Transverse colon (tissue), 4 donors: ENCODE measurements around the gene ZNF264. TPM values are rescaled to one million over a fixed set of nuclear protein-coding genes. Genes with fewer than 3 reads are reported as not detected.

Experiments
- DNase-seq: peaks from one replicate; pipeline ENCODE4 v3.0.0-alpha.2; 2019
- H3K27ac ChIP-seq, 4 donors: fragments of 200-600 bp; sonication (generic); 2 replicates each; pipeline ENCODE4 v1.5.1; 2016 to 2018; ENCODE audit warnings: inconsistent platforms in 4 of 4
- H3K27me3 ChIP-seq: fragments of 200-600 bp; sonication (generic); 2 replicates; pipeline ENCODE4 v1.5.1; 2017; ENCODE audit warnings: inconsistent platforms
- H3K36me3 ChIP-seq, 4 donors: fragments of 200-600 bp; sonication (generic); 2 replicates each; pipeline ENCODE4 v1.5.1; 2017 to 2019; ENCODE audit warnings: inconsistent platforms in 4 of 4
- H3K4me1 ChIP-seq, 4 donors: fragments of 200-600 bp; sonication (generic); 2 replicates each; pipeline ENCODE4 v1.5.1; 2017 to 2020; ENCODE audit warnings: inconsistent platforms in 4 of 4
- H3K4me3 ChIP-seq, 4 donors: fragments of 200-600 bp; sonication (generic); 1 replicate in 1 of 4; 2 replicates in 3 of 4; pipeline versions ENCODE4 v1.5.1 to v1.6.1; 2017 to 2019; ENCODE audit warnings: inconsistent platforms in 4 of 4
- H3K9me3 ChIP-seq, 2 donors: fragments of 200-600 bp; sonication (generic); 2 replicates each; pipeline ENCODE4 v1.5.1; 2017 to 2019; ENCODE audit warnings: inconsistent platforms in 2 of 2
- CTCF ChIP-seq, 5 experiments: fragments of 200-600 bp in 3 of 5; fragments of 450-650 bp in 2 of 5; sonication (generic) in 3 of 5; IDR thresholded peaks; 1 replicate in 2 of 5; 2 replicates in 3 of 5; pipeline ENCODE4 v1.5.1; 2016 to 2017; ENCODE audit warnings: antibody characterized with exemption in 5 of 5, inconsistent platforms in 3 of 5, mild to moderate bottlenecking in 2 of 5, moderate library complexity in 1 of 5
- EP300 ChIP-seq: sonication (generic); formaldehyde crosslinking; IDR thresholded peaks from one replicate; pipeline ENCODE4 v1.6.1; 2017; ENCODE audit warnings: antibody characterized with exemption, low read depth
- POLR2A ChIP-seq: fragments of 450-650 bp; IDR thresholded peaks from one replicate; pipeline ENCODE4 v1.6.1; 2016; ENCODE audit warnings: antibody characterized with exemption, mild to moderate bottlenecking, moderate library complexity
- POLR2AphosphoS5 ChIP-seq, 3 donors: sonication (generic); formaldehyde crosslinking; IDR thresholded peaks; one replicate each; pipeline ENCODE4 v1.6.1; 2016; ENCODE audit warnings: antibody characterized with exemption in 3 of 3
- WGBS, 2 donors: methylation state at CpG; one replicate each; pipeline ENCODE4 v1.1.5; 2018; ENCODE audit warnings: low coverage in 1 of 2; 5-methylcytosine and 5-hydroxymethylcytosine counted together
- in situ Hi-C, 4 donors: fragments of 200-750 bp; cut with MboI; loops; one replicate each; pipeline versions ENCODE4 v1.15.0 to v1.15.1; 2017; ENCODE audit warnings: low sequenced_read_pairs in 3 of 4, low pct_ligation_motif_present in 1 of 4, low pct_unique_long_range_greater_than_20kb in 1 of 4
- intact Hi-C: fragments of 100-400 bp; cut with DNase I; formaldehyde crosslinking; loops from one replicate; pipeline ENCODE4 v1.15.1; 2023; ENCODE audit warnings: low total_unique reads
- total RNA-seq, 4 donors: library from RNA; depleted of rRNA; stranded (reverse); fragments of >200 nt; gene quantifications; one replicate each; pipeline ENCODE4 v1.1.0, GENCODE V29; 2016

ZNF264 gene
- total RNA-seq, 4 donors from 2014 or later: 24.3 to 166 (median 35.6) TPM

DNA sequence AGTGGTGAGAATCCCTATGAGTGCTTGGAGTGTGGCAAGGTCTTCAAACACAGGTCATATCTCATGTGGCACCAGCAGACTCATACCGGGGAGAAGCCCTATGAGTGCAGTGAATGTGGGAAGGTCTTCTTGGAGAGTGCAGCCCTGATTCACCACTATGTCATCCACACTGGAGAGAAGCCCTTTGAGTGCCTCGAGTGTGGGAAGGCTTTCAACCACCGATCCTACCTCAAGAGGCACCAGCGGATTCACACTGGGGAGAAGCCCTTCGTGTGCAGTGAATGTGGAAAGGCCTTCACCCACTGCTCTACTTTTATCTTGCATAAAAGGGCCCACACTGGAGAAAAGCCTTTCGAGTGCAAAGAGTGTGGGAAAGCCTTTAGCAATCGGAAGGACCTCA lies 20.8 kb downstream of the ZNF264 start:
- no peaks in the 10 kb centered on the region for H3K4me1 ChIP-seq
- no peaks in the 10 kb centered on the region for H3K27me3 ChIP-seq
- TF ChIP-seq EP300: no peak
- TF ChIP-seq POLR2AphosphoS5 (IDR thresholded peaks at IDR 0.05): no peak
- TF ChIP-seq POLR2A: no peak
- TF ChIP-seq CTCF (IDR thresholded peaks at IDR 0.05): no peak
- DNase-seq: no peak
- 86 to 96% methylated on average over 5 to 7 of the region's 7 CpGs for WGBS, 2 donors
- in situ Hi-C loops: no loop called here
- peaks cover 0 to 76% (median 34%) of the 10 kb centered on the region in 4 donors for H3K36me3 ChIP-seq
- no peak overlapping the region for H3K4me3 ChIP-seq
- H3K27ac ChIP-seq: no peak overlapping the region
- intact Hi-C loops: no loop called here
- H3K9me3 ChIP-seq: peaks cover 10 to 31% of the 10 kb centered on the region in 2 donors

GRCh38 chr19:57227502-57227901 lies 36.2 kb downstream of the ZNF264 start:
- TF ChIP-seq EP300 (no peak), CTCF (IDR thresholded peaks at IDR 0.05) (no peak), POLR2A (no peak), POLR2AphosphoS5 (IDR thresholded peaks at IDR 0.05) (no peak)
- no peaks in the 10 kb centered on the region for H3K27me3 ChIP-seq
- in situ Hi-C loops: no loop called here
- no peaks in the 10 kb centered on the region for H3K9me3 ChIP-seq
- WGBS, 2 donors: 80 to 94% methylated on average over 1 to 5 of the region's 5 CpGs
- H3K36me3 ChIP-seq: no peaks in the 10 kb centered on the region
- H3K4me1 ChIP-seq: no peaks in the 10 kb centered on the region
- no peak overlapping the region for H3K27ac ChIP-seq
- H3K4me3 ChIP-seq: no peak overlapping the region
- no peak for DNase-seq
- intact Hi-C loops: no loop called here

DNA sequence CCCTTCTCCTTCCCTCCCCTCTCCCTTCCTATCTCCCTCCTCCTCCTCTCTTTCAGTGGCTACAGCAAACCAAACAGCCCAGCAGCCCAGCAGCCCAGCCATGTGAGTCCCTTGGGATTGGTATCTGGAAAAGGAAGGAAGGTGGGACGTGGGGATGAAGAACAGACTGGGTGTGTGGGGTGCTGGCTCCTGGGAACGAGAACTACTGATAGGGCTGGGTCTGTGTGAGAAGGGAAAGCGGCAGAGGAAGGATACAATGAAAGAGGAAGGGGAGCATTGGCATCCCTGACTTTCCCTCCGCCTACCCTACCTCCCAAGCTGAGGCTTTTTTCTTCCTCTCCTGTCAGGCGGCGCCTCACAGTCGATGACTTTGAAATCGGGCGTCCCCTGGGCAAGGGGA lies 40.4 kb downstream of the ZNF264 start:
- in situ Hi-C loops: no loop called here
- no peak overlapping the region for H3K4me3 ChIP-seq
- no peaks in the 10 kb centered on the region for H3K4me1 ChIP-seq
- no peak overlapping the region for H3K27ac ChIP-seq
- intact Hi-C loops: no loop called here
- TF ChIP-seq CTCF (IDR thresholded peaks at IDR 0.05): no peak
- no peak for TF ChIP-seq POLR2AphosphoS5 (IDR thresholded peaks at IDR 0.05)
- no peak for TF ChIP-seq EP300
- TF ChIP-seq POLR2A: no peak
- no peaks in the 10 kb centered on the region for H3K9me3 ChIP-seq
- 68 to 82% methylated on average over 4 to 9 of the region's 9 CpGs for WGBS, 2 donors
- no peaks in the 10 kb centered on the region for H3K36me3 ChIP-seq
- no peaks in the 10 kb centered on the region for H3K27me3 ChIP-seq
- DNase-seq: no peak

DNA sequence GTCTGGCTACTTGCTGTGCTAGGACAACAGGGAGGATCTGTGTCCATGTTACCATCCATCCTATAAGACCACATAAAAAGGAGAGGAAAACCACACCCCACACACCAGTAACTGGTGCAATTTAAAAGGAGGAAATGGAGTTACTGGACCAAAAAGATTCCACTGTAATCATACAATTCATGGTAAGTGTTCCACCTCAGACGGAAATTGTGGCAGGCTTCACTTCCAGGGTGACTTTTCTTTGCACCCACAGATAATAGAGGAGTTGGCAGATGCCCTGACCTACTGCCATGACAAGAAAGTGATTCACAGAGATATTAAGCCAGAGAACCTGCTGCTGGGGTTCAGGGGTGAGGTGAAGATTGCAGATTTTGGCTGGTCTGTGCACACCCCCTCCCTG lies 41.9 kb downstream of the ZNF264 start:
- in situ Hi-C loops (no loop called here), intact Hi-C loops (no loop called here)
- no peaks in the 10 kb centered on the region for H3K27me3 ChIP-seq

More for the DNA sequence above, 41.9 kb downstream of the ZNF264 start:
- TF ChIP-seq EP300: no peak
- no peak for TF ChIP-seq CTCF (IDR thresholded peaks at IDR 0.05)
- TF ChIP-seq POLR2A: no peak
- TF ChIP-seq POLR2AphosphoS5 (IDR thresholded peaks at IDR 0.05): no peak
- DNase-seq: no peak
- Histone ChIP-seq H3K9me3 (no peaks in the 10 kb centered on the region), H3K36me3 (no peaks in the 10 kb centered on the region), H3K27ac (no peak overlapping the region), H3K4me3 (no peak overlapping the region), H3K4me1 (no peaks in the 10 kb centered on the region)
- WGBS, 2 donors: 67% methylated on average over 1 of the region's 1 CpG; no CpG with 5 or more reads in 1 of the 2 donors
